Effector memory CD4-positive, alpha-beta T cell (primary cell): Measurements from ENCODE around the gene MYO16.
"Not testable (repeated sequence)": the region's sequence is repeated elsewhere in the genome, so short reads cannot be mapped to it uniquely, and the experiment has no call there.

Experiments
- DNase-seq, 3 donors: peaks; one replicate each; pipeline ENCODE4 v3.0.0-alpha.2; 2020
- H3K27ac ChIP-seq: 2 replicates; pipeline ENCODE4 v1.7.0; 2013; ENCODE audit warnings: mild to moderate bottlenecking, low read length, moderate library complexity; ENCODE audit not compliant: insufficient read depth, poor library complexity, severe bottlenecking
- H3K27me3 ChIP-seq: replicated peaks from 2 replicates; pipeline ENCODE4 v1.7.0; 2013; ENCODE audit warnings: mild to moderate bottlenecking, low read length; ENCODE audit not compliant: insufficient read depth, control insufficient read depth, poor library complexity, severe bottlenecking
- H3K36me3 ChIP-seq: 2 replicates; pipeline ENCODE4 v1.7.0; 2013; ENCODE audit warnings: mild to moderate bottlenecking, low read length, moderate library complexity; ENCODE audit not compliant: control insufficient read depth, insufficient read depth
- H3K4me1 ChIP-seq: 2 replicates; pipeline ENCODE4 v1.7.0; 2013; ENCODE audit warnings: low read length, mild to moderate bottlenecking; ENCODE audit not compliant: control insufficient read depth, insufficient read depth, poor library complexity, severe bottlenecking
- H3K4me3 ChIP-seq: 2 replicates; pipeline ENCODE4 v1.7.0; 2013; ENCODE audit warnings: low read length, low read depth, mild to moderate bottlenecking; ENCODE audit not compliant: insufficient read depth, poor library complexity, severe bottlenecking
- H3K9me3 ChIP-seq: 2 replicates; pipeline ENCODE4 v1.7.0; 2013; ENCODE audit warnings: mild to moderate bottlenecking, low read length, moderate library complexity; ENCODE audit not compliant: control insufficient read depth

Gene MYO16

DNA sequence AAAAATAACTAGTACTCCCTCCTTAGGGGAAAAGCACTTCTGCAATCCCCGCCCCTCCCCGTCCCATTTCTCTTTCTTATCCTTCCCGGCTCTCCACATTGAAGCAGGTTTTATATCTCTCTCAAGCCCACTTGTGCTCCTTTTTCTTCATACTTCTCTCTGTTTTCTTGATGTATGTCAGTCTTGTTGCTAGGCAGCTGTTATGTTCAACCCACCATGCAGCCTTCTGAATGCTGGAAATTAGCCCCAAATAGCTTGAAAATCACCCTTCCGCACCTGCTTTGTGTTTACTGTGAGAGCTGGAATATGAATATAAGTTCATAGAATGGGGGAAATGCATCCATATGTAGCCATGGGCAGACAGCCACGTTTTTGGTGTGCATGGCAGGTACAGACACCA is 461.4 kb downstream of the MYO16 start:
- Histone ChIP-seq H3K27me3 (no peaks in the 10 kb centered on the region), H3K4me3 (no peak overlapping the region), H3K9me3 (no peaks in the 10 kb centered on the region), H3K27ac (no peak overlapping the region), H3K36me3 (no peaks in the 10 kb centered on the region), H3K4me1 (no peaks in the 10 kb centered on the region)
- DNase-seq = no peak

DNA sequence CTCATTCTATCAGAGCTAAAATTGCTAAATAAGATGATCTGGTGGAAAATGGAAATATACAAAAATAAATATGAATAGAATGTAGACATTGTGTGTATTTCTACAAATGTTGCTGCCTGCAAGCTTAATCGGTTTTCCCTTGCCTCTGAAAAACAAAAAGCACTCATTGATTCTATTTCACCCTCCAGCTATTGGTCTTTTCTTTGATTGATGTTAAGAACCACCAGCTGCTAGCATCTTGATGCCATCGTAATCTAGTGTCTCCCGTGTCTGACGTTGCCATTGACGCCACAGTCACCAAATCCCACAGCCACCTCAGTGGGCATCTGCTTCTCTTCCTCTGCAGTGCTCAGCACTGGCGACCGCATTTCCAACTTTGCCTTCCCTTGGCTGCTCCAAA is 461.8 kb downstream of the MYO16 start:
- Histone ChIP-seq H3K36me3 (no peaks in the 10 kb centered on the region), H3K9me3 (no peaks in the 10 kb centered on the region), H3K4me3 (no peak overlapping the region), H3K27me3 (no peaks in the 10 kb centered on the region), H3K4me1 (no peaks in the 10 kb centered on the region), H3K27ac (no peak overlapping the region)
- no peak for DNase-seq

DNA sequence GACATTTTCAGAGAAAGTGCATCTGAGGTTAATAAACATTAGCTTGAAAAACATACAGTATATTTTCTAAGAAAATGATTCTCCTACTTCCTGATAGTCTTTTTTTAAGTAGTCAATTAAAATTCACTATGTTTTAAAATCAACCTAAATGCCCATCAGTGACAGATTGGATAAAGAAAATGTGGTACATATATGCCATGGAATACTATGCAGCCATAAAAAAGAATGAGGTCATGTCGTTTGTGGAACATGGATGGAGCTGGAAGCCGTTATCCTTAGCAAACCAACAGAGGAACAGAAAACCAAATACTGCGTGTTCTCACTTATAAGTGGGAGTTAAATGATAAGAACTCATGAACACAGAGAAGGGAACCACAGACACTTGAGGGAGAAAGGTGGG is 462.8 kb downstream of the MYO16 start:
- H3K9me3 ChIP-seq, H3K27ac ChIP-seq, H3K27me3 ChIP-seq, DNase-seq, H3K36me3 ChIP-seq, H3K4me3 ChIP-seq, H3K4me1 ChIP-seq: not testable (repeated sequence)

DNA sequence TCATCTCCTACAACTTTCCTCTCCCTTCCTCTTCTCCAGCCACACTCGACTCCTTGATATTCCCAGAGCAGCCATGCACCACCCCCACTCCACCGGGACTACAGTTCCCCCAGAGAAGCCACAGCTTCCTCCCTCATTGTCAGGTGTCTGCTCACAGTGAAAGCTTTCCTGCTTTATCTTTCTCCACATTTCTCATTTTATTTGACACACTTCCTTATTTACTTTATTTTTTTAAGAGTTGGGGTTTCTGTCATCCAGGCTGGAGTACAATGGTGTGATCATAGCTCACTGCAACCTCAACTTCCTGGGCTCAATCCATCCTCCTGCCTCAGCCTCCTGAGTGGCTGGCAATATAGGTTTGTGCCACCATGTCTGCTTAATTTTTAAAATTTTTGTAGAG is 464.6 kb downstream of the MYO16 start:
- Histone ChIP-seq H3K4me1 (no peaks in the 10 kb centered on the region), H3K4me3 (no peak overlapping the region), H3K9me3 (no peaks in the 10 kb centered on the region), H3K27me3 (no peaks in the 10 kb centered on the region), H3K36me3 (no peaks in the 10 kb centered on the region), H3K27ac (no peak overlapping the region)
- no peak for DNase-seq

DNA sequence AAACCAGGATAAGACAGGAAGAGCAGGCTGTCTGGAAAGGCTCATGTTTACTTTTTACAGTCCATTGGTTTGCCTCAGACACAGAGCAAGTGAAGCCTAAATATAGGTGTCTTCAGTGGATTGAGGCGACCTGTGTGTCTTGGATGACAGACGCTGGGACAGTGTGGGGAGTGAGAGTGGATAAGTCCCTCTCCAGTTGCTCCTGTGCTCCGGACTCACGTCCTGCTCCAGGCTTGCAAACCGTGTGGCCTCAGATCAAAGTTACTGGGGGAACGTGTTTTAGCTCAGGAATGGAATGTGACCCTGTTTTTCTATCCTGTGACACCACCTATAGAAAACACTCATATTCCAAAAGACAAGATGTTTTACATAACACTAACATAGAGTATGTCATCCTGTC is 465.7 kb downstream of the MYO16 start:
- H3K9me3 ChIP-seq = no peaks in the 10 kb centered on the region
- H3K4me1 ChIP-seq = no peaks in the 10 kb centered on the region
- H3K27me3 ChIP-seq = no peaks in the 10 kb centered on the region
- no peak overlapping the region for H3K27ac ChIP-seq
- H3K36me3 ChIP-seq = no peaks in the 10 kb centered on the region
- H3K4me3 ChIP-seq = no peak overlapping the region
- no peak for DNase-seq

DNA sequence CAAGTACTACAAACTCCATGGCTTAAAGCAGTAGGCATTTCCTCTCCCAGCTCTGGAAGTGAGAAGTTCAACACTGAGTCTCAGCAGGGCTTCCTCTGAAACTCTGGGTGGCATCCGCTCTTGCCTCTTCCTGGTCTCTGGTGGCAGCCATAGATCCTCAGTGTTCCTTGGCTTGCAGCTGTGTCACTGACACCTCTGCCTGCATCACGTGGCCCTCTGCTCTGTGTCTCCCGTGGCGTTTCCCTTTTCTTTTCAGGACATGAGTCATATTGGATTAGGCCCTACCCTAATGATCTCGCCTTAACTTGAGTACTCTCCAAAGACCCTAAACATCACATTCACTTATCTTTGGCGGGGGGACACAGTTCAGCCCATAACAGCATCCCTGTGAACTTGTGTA is 466.7 kb downstream of the MYO16 start:
- Histone ChIP-seq H3K9me3 (no peaks in the 10 kb centered on the region), H3K36me3 (no peaks in the 10 kb centered on the region)

DNA sequence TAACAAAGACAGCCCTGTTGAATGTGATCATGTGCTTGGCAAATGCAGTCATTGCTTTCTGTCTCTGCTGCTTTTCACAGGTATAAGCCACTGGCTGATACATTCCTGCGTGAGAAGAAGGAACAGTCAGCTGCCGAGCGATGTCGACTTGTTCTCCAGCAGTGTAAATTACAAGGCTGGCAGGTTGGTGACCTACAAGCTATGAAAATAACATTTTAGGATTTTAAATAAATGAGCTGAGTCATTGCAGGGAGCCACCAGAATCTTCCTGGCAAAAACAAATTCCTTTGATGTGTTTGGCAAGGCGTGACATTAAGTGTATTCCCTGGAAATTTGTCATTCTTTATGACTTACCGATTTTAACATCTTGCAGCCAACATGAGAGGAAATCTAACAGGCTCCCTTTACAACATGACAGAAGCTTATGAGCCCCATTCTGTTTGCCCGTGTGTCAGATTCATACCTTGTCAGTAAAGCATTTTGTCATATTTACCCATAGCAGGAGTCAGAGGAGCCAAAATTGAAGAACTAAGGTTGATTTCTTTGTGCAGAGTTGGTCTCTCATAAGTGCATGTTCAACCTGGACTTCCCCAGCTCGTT is 471.4 kb downstream of the MYO16 start:
- no peaks in the 10 kb centered on the region for H3K27me3 ChIP-seq
- no peak overlapping the region for H3K4me3 ChIP-seq
- no peaks in the 10 kb centered on the region for H3K36me3 ChIP-seq
- DNase-seq = no peak
- no peaks in the 10 kb centered on the region for H3K4me1 ChIP-seq
- no peak overlapping the region for H3K27ac ChIP-seq
- no peaks in the 10 kb centered on the region for H3K9me3 ChIP-seq

More for the DNA sequence above, 466.7 kb downstream of the MYO16 start:
- Histone ChIP-seq H3K27ac (no peak overlapping the region), H3K27me3 (no peaks in the 10 kb centered on the region), H3K4me3 (no peak overlapping the region), H3K4me1 (no peaks in the 10 kb centered on the region)
- DNase-seq = no peak

DNA sequence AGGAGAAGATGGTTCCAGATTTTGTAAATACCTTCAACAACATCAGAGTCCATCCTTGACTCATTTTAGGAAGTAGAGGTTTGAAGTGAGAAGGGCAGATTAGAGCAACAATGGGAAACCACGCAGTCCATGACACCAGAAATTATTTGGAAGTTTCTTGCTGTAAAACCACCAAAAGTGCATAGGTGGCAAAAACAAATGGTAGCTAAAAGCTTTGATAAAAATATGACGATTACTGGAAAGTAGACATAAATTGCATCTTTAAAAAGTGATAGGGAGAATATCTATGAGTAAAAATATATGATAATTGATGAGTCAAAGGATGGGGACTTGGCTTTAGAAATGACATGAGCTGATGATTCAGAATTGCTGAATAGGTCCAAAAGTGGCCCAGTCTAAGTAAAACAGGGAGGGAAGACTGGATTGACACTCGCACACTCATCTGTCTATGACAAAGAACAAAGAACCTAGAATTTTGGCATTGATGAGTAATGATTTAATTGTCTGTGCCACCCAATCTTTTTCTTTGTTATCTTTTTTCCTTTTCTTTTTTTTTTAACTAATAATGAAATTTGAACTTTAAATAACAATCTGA is 472.2 kb downstream of the MYO16 start:
- no peaks in the 10 kb centered on the region for H3K27me3 ChIP-seq
- no peaks in the 10 kb centered on the region for H3K36me3 ChIP-seq
- H3K9me3 ChIP-seq = no peaks in the 10 kb centered on the region
- H3K4me1 ChIP-seq = no peaks in the 10 kb centered on the region
- H3K4me3 ChIP-seq = no peak overlapping the region
- H3K27ac ChIP-seq = no peak overlapping the region
- no peak for DNase-seq

DNA sequence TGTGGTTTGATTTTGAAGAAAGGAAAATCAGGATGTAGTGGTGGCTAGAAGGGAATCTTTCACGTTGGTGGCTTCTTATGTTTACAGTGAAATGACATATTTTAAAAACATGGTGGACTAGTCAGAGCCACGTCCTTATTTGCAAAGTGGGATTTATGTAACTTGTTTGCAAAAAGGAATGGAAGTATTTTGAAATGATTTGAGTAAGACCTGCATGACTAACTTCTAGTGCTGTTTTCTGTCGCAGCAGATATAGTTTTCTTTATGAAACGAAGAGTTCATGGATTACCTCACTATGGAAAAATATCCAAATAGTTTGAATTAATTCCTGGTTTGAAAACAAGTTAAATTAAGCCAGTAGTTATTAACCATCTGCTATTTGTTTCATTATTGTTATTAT is 476.5 kb downstream of the MYO16 start:
- no peak for DNase-seq
- Histone ChIP-seq H3K4me1 (no peaks in the 10 kb centered on the region), H3K27me3 (no peaks in the 10 kb centered on the region), H3K36me3 (no peaks in the 10 kb centered on the region), H3K9me3 (no peaks in the 10 kb centered on the region), H3K4me3 (no peak overlapping the region), H3K27ac (no peak overlapping the region)

DNA sequence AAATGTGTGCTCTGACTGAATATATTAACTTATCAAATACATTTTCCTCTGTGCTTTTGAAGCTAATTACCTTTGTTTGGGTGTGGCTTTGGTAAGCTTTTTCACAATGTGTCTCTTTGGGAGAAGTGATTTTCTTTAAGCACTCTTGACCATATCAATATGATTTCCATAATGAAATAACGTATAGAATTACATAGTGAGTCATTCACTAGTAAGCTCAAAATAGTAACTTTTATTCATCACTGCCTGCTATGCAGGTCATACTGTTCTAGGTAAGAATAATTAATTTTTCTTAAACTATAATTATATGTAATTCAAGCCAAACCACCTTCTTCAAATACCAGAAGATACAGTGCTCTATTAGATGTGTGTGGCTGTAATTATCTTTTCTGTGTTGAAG is 480.7 kb downstream of the MYO16 start:
- Histone ChIP-seq H3K36me3 (no peaks in the 10 kb centered on the region), H3K27me3 (no peaks in the 10 kb centered on the region), H3K4me1 (no peaks in the 10 kb centered on the region), H3K27ac (no peak overlapping the region), H3K4me3 (no peak overlapping the region), H3K9me3 (no peaks in the 10 kb centered on the region)
- DNase-seq = no peak
